PC-3 (cell line): Measurements from ENCODE around the gene TTBK1. TPM values are rescaled to one million over a fixed set of nuclear protein-coding genes. Genes with fewer than 3 reads are reported as not detected.

Source experiments
- ATAC-seq: fragments of 200-7000 bp; cut with Tn5 transposase; 2 replicates; pipeline ENCODE4 v1.9.1; 2020; ENCODE audit warnings: mild to moderate bottlenecking, moderate library complexity
- BruUV-seq: library from RNA; stranded (reverse); fragments of 400-500 nt; replicated peaks from 2 replicates; lab custom pipeline; 2021; lab: Mats Ljungman, UMichigan
- CTCF ChIA-PET: fragments of 300-600 bp; sonication (Branson Sonifier 250); formaldehyde crosslinking; loops from one replicate; lab custom pipeline; 2022; ENCODE audit warnings: antibody characterized with exemption; lab: Charles Lee
- POLR2A ChIA-PET: fragments of 300-600 bp; sonication (Branson Sonifier 250); formaldehyde crosslinking; loops from one replicate; lab custom pipeline; 2022; ENCODE audit warnings: antibody characterized with exemption; ENCODE audit not compliant: unreplicated experiment; lab: Charles Lee
- DNase-seq: peaks from one replicate; pipeline ENCODE4 v3.0.0-alpha.2; 2015
- H2AFZ ChIP-seq: fragments of 300-600 bp; sonication (generic); 2 replicates; pipeline ENCODE4 v1.6.0; 2016; ENCODE audit warnings: antibody characterized with exemption, low read length
- H3F3A ChIP-seq: fragments of 300-600 bp; sonication (generic); one replicate; pipeline ENCODE4 v1.6.0; 2017; ENCODE audit warnings: antibody characterized with exemption, low read length, control low read depth, mild to moderate bottlenecking; ENCODE audit not compliant: unreplicated experiment
- H3K27ac ChIP-seq: fragments of 300-600 bp; sonication (generic); 2 replicates; pipeline ENCODE4 v1.5.1; 2016; ENCODE audit warnings: mild to moderate bottlenecking, low read length
- H3K27me3 ChIP-seq: fragments of 300-600 bp; sonication (generic); 2 replicates; pipeline ENCODE4 v1.6.1; 2016; ENCODE audit warnings: low read length, mixed read lengths
- H3K36me3 ChIP-seq: fragments of 300-600 bp; sonication (generic); 2 replicates; pipeline ENCODE4 v1.6.1; 2016; ENCODE audit warnings: low read depth, mixed run types, low read length, mixed read lengths
- H3K4me1 ChIP-seq: fragments of 300-600 bp; sonication (generic); 2 replicates; pipeline ENCODE4 v1.5.1; 2016; ENCODE audit warnings: low read length; ENCODE audit not compliant: insufficient read depth
- H3K4me2 ChIP-seq: fragments of 300-600 bp; sonication (generic); 2 replicates; pipeline ENCODE4 v1.6.0; 2016; ENCODE audit warnings: low read length
- H3K4me3 ChIP-seq: fragments of 300-600 bp; sonication (generic); 2 replicates; pipeline ENCODE4 v1.5.1; 2016; ENCODE audit warnings: mild to moderate bottlenecking, low read length, mixed read lengths
- H3K79me2 ChIP-seq: fragments of 300-600 bp; sonication (generic); 2 replicates; pipeline ENCODE4 v1.6.1; 2017; ENCODE audit warnings: low read length, mixed read lengths
- H3K9ac ChIP-seq: fragments of 300-600 bp; sonication (generic); 2 replicates; pipeline ENCODE4 v1.6.0; 2016; ENCODE audit warnings: mild to moderate bottlenecking, low read length
- H3K9me2 ChIP-seq: fragments of 300-600 bp; sonication (generic); replicated peaks from 2 replicates; pipeline ENCODE4 v1.6.1; 2016; ENCODE audit warnings: mixed run types, low read length, mixed read lengths
- H3K9me3 ChIP-seq: fragments of 300-600 bp; sonication (generic); 2 replicates; pipeline ENCODE4 v1.6.1; 2016; ENCODE audit warnings: low read length, mixed read lengths
- H4K20me1 ChIP-seq: fragments of 300-600 bp; sonication (generic); 2 replicates; pipeline ENCODE4 v1.6.1; 2016; ENCODE audit warnings: low read length, mixed read lengths
- CTCF ChIP-seq: fragments of 300-600 bp; sonication (generic); conservative IDR thresholded peaks from 2 replicates; pipeline ENCODE4 v1.5.1; 2017; ENCODE audit warnings: antibody characterized with exemption, low read depth, mild to moderate bottlenecking, low read length
- EZH2 ChIP-seq: fragments of 300-600 bp; sonication (generic); IDR thresholded peaks from one replicate; pipeline ENCODE4 v1.6.1; 2017; ENCODE audit warnings: antibody characterized with exemption, mild to moderate bottlenecking, low read length; ENCODE audit not compliant: unreplicated experiment
- EZH2phosphoT487 ChIP-seq: fragments of 300-600 bp; sonication (generic); IDR thresholded peaks from 2 replicates; pipeline ENCODE4 v1.6.1; 2018; ENCODE audit warnings: mild to moderate bottlenecking, antibody characterized with exemption, low read length, borderline replicate concordance
- intact Hi-C: fragments of 100-400 bp; cut with micrococcal nuclease; formaldehyde crosslinking; loops from 2 replicates; pipeline ENCODE4 v1.9.0; 2023
- total RNA-seq: library from RNA; depleted of rRNA; stranded (reverse); fragments of >200 nt; gene quantifications from 2 replicates; pipeline ENCODE4 v1.2.3, GENCODE V29; 2014

The TTBK1 gene
- total RNA-seq, 1 experiment from 2014 or later = not detected

GRCh38 chr6:43325876-43326275 is 82.6 kb downstream of the TTBK1 start:
- intact Hi-C loops = no loop called here
- CTCF ChIA-PET = no interaction called here
- no TSS peak for BruUV-seq
- Histone ChIP-seq H4K20me1 (no peaks in the 10 kb centered on the region), H3K4me2 (no peak overlapping the region), H3K4me1 (no peaks in the 10 kb centered on the region), H3F3A (peaks cover 4% of the 10 kb centered on the region), H3K27me3 (no peaks in the 10 kb centered on the region), H3K4me3 (no peak overlapping the region), H3K9ac (no peak overlapping the region), H3K79me2 (no peaks in the 10 kb centered on the region), H2AFZ (no peak overlapping the region), H3K9me2 (no peaks in the 10 kb centered on the region), H3K9me3 (no peaks in the 10 kb centered on the region), H3K36me3 (no peaks in the 10 kb centered on the region), H3K27ac (no peak overlapping the region)
- ATAC-seq (no peak), DNase-seq (no peak)
- no peak for TF ChIP-seq EZH2phosphoT487
- no peak for TF ChIP-seq EZH2
- TF ChIP-seq CTCF = no peak
- POLR2A ChIA-PET = no interaction called here

DNA sequence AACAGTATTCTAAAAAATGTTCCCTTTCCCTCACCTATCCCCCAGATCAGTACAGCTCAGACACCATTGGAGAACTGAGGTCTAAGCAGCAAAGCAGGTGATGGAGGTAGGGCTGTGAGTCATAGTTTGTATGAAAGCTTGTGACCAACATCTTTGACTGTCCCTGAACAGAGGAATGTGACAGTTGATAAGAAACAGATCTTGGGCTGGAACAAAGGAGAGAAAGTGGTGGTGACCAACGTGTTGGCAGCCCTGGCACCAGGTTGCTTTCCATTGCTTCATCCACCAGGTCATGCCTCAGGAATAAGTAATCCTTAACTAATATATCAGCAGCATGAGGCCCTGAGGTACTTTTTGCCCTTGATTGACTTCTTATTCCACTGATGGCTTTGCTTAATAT is 85.2 kb downstream of the TTBK1 start:
- H3K4me3 ChIP-seq = no peak overlapping the region
- H3K79me2 ChIP-seq = no peaks in the 10 kb centered on the region
- no peak overlapping the region for H2AFZ ChIP-seq
- ChIA-PET CTCF (no interaction called here), POLR2A (interaction anchor here (0.6 kb wide), 1 partner anchor 32 kb away, joined by 3 read pairs; no protein-coding TSS in a partner anchor)
- H3F3A ChIP-seq = no peaks in the 10 kb centered on the region
- H3K9ac ChIP-seq = no peak overlapping the region
- no TSS peak for BruUV-seq
- intact Hi-C loops = no loop called here
- no peak for ATAC-seq
- H3K27ac ChIP-seq = no peak overlapping the region
- no peaks in the 10 kb centered on the region for H3K27me3 ChIP-seq
- no peaks in the 10 kb centered on the region for H4K20me1 ChIP-seq
- no peak for TF ChIP-seq EZH2phosphoT487
- no peak for TF ChIP-seq CTCF
- no peak for TF ChIP-seq EZH2
- no peaks in the 10 kb centered on the region for H3K4me1 ChIP-seq
- H3K36me3 ChIP-seq = no peaks in the 10 kb centered on the region
- H3K9me3 ChIP-seq = no peaks in the 10 kb centered on the region
- DNase-seq = peak; percentile 31
- no peaks in the 10 kb centered on the region for H3K9me2 ChIP-seq
- H3K4me2 ChIP-seq = no peak overlapping the region

DNA sequence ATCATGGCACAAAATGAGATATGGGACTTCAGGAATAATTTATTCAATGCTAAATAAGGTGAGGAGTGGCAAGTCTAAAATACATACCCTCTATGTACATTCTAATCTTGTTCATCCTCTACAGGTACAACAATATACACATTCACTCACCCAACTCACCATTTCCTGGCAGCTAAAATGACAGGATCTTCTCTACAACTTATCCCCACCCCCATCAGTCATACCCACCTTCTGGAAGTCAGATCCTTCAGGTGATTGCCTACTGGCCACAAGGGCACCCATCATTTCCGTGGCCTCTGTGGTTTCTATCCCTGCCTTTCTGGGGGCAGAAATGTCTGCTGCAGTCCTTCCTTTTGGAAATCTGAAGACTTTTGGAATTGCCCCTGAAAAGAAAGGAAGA is 88.2 kb downstream of the TTBK1 start:
- Histone ChIP-seq H3K4me1 (no peaks in the 10 kb centered on the region), H3K27me3 (no peaks in the 10 kb centered on the region), H3K79me2 (no peaks in the 10 kb centered on the region), H3F3A (no peaks in the 10 kb centered on the region), H3K4me2 (no peak overlapping the region), H3K9me2 (no peaks in the 10 kb centered on the region), H3K36me3 (no peaks in the 10 kb centered on the region), H2AFZ (no peak overlapping the region), H3K27ac (no peak overlapping the region), H3K4me3 (no peak overlapping the region), H3K9ac (no peak overlapping the region), H4K20me1 (no peaks in the 10 kb centered on the region), H3K9me3 (no peaks in the 10 kb centered on the region)
- BruUV-seq = no TSS peak
- no peak for ATAC-seq
- no peak for DNase-seq
- intact Hi-C loops = no loop called here
- POLR2A ChIA-PET = no interaction called here
- CTCF ChIA-PET = no interaction called here
- no peak for TF ChIP-seq EZH2
- no peak for TF ChIP-seq EZH2phosphoT487
- TF ChIP-seq CTCF = no peak
